Choroid plexus epithelial cell (primary cell): ENCODE data around the gene COL7A1.
A peak's percentile ranks its signal among the peaks of the same experiment; 100 is the strongest.
"Not testable (repeated sequence)": the region's sequence is repeated elsewhere in the genome, so short reads cannot be mapped to it uniquely, and the experiment has no call there.

Experiments
- DNase-seq: peaks from one replicate; pipeline ENCODE4 v3.0.0-alpha.2; 2010; ENCODE audit warnings: low read depth
- H3K4me3 ChIP-seq: 2 replicates; pipeline ENCODE4 v1.5.1; 2011; ENCODE audit warnings: low read depth, mild to moderate bottlenecking, control low read depth, low read length, moderate library complexity
- TF ChIP-seq, protein P1 (sequence below): conservative IDR thresholded peaks from 2 replicates; pipeline ENCODE4 v1.5.1; 2011; ENCODE audit warnings: low read depth, mild to moderate bottlenecking, control low read depth, inconsistent platforms, low read length, moderate library complexity

The COL7A1 gene

DNA sequence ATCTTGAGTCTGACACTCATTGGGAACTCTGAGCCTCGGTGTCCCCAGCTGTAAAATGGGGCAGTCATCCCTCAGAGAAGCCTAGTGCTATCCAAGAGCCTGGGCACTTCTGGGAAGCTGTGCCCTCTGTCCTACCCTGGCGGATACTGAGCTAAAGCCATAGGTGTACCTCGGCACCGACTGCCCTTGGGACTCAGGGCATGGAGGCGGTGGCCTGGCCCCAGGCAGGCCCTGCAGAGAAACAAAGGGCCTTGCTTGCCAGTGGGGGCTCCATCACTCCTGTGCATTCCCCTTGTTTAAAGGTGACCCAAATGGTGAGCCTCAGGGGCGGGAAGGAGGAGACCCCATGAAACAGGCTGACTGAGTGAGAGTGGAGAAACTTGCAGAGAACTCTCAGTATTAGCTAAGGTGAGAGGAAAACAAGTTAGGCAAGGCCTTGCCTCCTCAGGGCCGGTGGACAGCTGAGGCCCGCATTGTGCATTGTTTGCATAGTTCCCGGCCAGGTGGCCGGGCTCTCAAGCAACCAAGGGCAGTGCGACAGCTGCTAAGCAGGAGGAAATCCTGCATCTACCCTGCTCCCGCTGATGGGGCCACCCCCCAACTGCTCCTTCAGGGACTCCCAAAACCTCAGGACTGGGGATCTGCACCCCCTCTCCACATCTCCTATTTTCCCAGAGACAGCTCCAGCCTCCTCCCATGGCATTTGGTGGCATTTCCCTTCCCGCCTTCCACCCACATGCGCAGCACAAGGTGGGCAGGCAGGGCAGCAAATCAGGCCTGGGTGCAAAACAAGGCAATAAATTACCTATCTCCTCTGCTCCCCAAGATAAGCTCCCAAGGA, 42.8 kb downstream of the COL7A1 start:
- TF ChIP-seq, protein P1, sequence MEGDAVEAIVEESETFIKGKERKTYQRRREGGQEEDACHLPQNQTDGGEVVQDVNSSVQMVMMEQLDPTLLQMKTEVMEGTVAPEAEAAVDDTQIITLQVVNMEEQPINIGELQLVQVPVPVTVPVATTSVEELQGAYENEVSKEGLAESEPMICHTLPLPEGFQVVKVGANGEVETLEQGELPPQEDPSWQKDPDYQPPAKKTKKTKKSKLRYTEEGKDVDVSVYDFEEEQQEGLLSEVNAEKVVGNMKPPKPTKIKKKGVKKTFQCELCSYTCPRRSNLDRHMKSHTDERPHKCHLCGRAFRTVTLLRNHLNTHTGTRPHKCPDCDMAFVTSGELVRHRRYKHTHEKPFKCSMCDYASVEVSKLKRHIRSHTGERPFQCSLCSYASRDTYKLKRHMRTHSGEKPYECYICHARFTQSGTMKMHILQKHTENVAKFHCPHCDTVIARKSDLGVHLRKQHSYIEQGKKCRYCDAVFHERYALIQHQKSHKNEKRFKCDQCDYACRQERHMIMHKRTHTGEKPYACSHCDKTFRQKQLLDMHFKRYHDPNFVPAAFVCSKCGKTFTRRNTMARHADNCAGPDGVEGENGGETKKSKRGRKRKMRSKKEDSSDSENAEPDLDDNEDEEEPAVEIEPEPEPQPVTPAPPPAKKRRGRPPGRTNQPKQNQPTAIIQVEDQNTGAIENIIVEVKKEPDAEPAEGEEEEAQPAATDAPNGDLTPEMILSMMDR: no peak
- DNase-seq: no peak
- H3K4me3 ChIP-seq: no peak overlapping the region

DNA sequence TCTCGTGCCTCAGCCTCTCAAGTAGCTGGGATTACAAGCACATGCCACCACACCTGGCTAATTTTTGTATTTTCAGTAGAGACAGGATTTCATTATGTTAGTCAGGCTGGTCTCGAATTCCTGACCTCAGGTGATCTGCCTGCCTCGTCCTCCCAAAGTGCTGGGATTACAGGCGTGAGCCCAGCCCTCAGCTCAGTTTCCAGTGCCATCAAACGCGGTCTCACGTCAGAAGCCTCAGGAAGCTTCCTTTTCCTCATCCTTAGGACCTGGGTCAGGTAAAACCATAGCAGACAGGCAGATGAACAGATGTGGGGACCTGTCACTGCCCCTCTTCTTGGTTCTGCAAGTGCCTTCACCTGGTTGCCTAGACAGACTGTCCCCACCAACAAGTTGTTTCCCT, 43.5 kb downstream of the COL7A1 start:
- H3K4me3 ChIP-seq, DNase-seq: not testable (repeated sequence)

DNA sequence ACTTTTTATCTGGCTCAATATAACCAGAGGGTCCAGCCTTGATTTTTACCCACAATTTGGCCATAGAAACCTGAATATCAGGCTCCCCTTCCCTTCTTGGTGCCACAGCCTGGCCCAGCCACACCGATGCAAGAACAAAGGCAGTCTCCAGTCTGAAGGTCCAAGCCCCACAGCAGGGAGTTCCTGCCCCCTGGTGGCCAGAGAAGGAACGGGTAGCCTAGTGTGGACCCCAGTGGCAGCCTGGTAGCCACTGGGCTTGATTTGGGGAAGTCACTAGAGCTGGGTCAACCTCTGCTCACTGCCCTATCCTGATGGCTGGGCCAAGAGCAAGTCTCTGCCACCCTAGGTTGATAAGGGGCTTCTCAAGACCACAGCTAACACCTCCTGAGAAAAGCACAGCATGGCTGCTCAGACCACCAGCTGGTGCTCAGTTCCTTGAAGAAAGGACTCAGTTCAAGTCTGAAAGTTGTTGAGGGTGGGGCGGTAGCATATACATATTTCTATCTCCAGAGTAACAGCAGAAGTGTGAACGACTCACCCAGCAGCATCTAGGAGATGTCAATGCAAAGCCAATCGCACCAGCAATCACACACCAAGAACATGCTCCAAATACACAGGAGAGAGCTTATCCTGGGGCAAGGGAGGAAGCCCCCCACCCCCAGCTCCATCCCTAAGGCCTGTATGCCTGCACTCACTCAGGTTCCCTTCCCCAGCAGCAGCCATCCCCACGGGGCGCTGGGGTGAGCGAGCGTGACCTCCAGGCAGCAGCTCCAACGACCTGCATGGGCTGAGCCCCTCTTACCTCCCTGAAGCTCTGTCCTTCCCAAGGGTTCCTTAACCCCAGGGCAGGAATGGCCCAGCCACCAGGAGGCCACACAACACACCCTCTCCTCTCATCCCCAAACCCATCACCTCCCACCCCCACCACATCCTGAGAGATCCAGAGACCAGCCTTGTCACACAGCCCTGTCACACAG, 46.1 kb downstream of the COL7A1 start:
- DNase-seq: peak; percentile 81
- no peak overlapping the region for H3K4me3 ChIP-seq
- TF ChIP-seq, protein P1: peak; percentile 95

DNA sequence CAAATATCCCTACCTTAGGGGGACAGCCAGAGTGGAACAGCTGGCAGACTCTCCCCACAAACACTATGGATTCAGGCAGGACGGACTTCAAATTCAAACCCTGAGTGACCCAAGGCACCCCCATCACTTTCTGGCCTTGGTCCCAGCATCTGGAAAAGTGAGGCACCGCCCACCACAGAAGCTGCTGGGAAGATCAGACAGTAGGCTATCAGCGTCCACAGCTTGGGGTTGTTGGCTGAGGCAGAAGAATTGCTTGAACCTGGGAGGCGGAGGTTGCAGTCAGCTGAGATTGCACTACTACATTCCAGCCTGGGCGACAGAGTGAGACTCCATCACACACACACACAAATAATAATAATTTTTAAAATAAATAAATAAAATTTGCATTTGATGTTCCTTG, 47.0 kb downstream of the COL7A1 start:
- DNase-seq: no peak
- TF ChIP-seq, protein P1: no peak
- H3K4me3 ChIP-seq: no peak overlapping the region

DNA sequence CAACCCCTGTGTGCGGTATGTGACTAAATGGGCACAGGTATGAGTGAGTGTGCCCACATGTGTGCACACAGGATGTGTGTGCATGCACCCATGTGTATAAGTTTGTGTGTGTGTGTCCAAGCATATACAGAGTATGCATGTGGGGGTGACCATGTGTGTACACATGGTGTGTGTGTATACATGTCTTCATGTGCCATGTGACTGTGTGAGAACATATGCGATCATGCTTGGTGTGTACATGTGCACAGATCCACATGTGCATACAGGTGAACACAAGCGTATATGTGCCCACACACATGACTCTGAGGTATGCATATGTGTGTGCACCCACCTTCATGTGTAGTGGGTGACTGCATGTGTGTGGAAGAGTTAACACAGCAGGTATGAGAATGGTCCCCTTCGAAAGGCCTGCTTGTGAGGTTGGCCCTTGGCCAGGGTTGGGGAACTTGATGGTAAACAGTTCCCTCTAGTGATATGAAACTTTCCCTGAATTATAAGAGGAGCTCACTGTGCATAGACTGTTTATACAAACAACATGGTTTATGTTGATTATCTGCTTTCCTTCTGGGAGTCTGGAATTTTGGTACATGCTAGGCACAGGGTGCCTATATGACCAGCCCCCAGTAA, 48.8 kb downstream of the COL7A1 start:
- TF ChIP-seq, protein P1: peak; percentile 13
- H3K4me3 ChIP-seq: no peak overlapping the region
- no peak for DNase-seq

DNA sequence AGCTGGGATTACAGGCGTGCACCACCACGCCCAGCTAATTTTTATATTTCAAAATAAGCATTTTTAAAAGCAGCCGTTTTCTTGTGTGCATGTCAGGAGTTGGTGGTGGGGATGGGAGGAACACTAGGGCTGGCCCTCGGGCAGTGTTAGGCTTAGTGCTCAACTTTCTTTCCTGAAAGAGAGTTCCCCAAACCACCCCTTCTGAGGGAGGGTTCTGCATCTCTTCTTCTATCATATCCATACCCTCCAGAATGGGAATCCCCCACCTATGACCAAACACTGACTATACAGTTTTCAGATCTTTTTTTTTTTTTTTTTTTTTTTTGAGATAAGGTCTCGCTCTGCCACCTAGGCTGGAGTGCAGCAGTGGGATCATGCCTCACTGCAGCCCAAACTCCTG, 51.0 kb downstream of the COL7A1 start:
- TF ChIP-seq, protein P1: no peak
- no peak overlapping the region for H3K4me3 ChIP-seq
- DNase-seq: no peak
